ENCODE data around the gene SLC1A2. TPM values are rescaled to one million over a fixed set of nuclear protein-coding genes. Genes with fewer than 3 reads are reported as not detected.

Gene SLC1A2
- total and polyA plus RNA-seq, 2 of the 4 experiments (the other 2 are of a cell fraction) = 0.15 to 0.54 TPM

GRCh38 chr11:35246745-35247144 is 172.6 kb downstream of the SLC1A2 start:
- Histone ChIP-seq H2BK20ac (ENCODE audit: low read depth, low read length) (peak overlapping the region; percentile 64; the same call in 1 of the 2 replicates), H3K4ac (ENCODE audit: low read depth, low read length) (0 out of 2 replicates have a peak overlapping the region, but pooled peaks have one; percentile 12), H3K56ac (ENCODE audit: extremely low read depth, insufficient read depth, low read length) (no peak overlapping the region), H3K14ac (replicated peaks; ENCODE audit: low read depth, low read length) (peak overlapping the region; percentile 48; the same call in 1 of the 2 replicates), H4K8ac (ENCODE audit: low read depth in 2 of 2, low read length in 2 of 2) (peak overlapping the region in 1 of 2 experiments; percentile 60; a peak in 2 of 4 replicates), H4K91ac (ENCODE audit: insufficient read depth, low read depth, low read length) (0 out of 2 replicates have a peak overlapping the region, but pooled peaks have one; percentile 18), H3K36me3 (ENCODE audit: control insufficient read depth, insufficient read depth, low read length) (no peaks in the 10 kb centered on the region), H3K4me1 (ENCODE audit: control insufficient read depth, insufficient read depth, low read length) (peaks cover 2% of the 10 kb centered on the region; the same call in 1 of the 2 replicates), H3K9ac (ENCODE audit: low read depth, low read length) (no peak overlapping the region), H3K18ac (ENCODE audit: low read depth, low read length) (peak overlapping the region; percentile 58; the same call in 1 of the 2 replicates), H2BK15ac (ENCODE audit: low read depth, low read length) (peak overlapping the region; percentile 82), H3K79me1 (ENCODE audit: low read depth in 1 of 2, low read length in 2 of 2) (no peaks in the 10 kb centered on the region), H2AK5ac (ENCODE audit: low read depth, low read length) (no peak overlapping the region), H2AFZ (replicated peaks; ENCODE audit: low read length, poor library complexity) (no peak overlapping the region), H3K27me3 (ENCODE audit: control insufficient read depth, insufficient read depth, low read length) (no peaks in the 10 kb centered on the region), H3K4me2 (ENCODE audit: low read depth, low read length) (no peak overlapping the region), H3K9me1 (ENCODE audit: insufficient read depth, low read length) (peaks cover 2% of the 10 kb centered on the region; the same call in 1 of the 2 replicates), H2AK9ac (replicated peaks; ENCODE audit: low read depth, low read length, poor library complexity) (no peak overlapping the region), H2BK5ac (ENCODE audit: low read depth, low read length, poor library complexity, severe bottlenecking) (peak overlapping the region; percentile 25), H4K5ac (ENCODE audit: low read depth, low read length) (no peak overlapping the region), H3K4me3 (ENCODE audit: insufficient read depth, low read depth, low read length) (no peak overlapping the region), H4K20me1 (ENCODE audit: insufficient read depth, low read length) (no peaks in the 10 kb centered on the region), H3K23ac (ENCODE audit: low read depth, low read length) (no peak overlapping the region), H2BK120ac (ENCODE audit: low read depth, low read length) (peak overlapping the region; percentile 22; the same call in 1 of the 2 replicates), H3K27ac (ENCODE audit: insufficient read depth, low read length) (no peak overlapping the region), H3K9me3 (ENCODE audit: control insufficient read depth, insufficient read depth, low read length) (no peaks in the 10 kb centered on the region; the same call in 1 of the 2 replicates)
- DNase-seq (peak; percentile 62), ATAC-seq (ENCODE audit: low read depth) (no peak)
- in situ Hi-C loops (cut with MboI; ENCODE audit: low sequenced_read_pairs) = no loop called here
- ChIA-PET POLR2A (ENCODE audit: unreplicated experiment) (no interaction called here), CTCF (interaction anchor here (1.1 to 1.5 kb wide), 2 partner anchors 9 to 11 kb away, joined by 5 read pairs; no protein-coding TSS in a partner anchor)
- dilution Hi-C loops (cut with HindIII; ENCODE audit: low sequenced_read_pairs, unreplicated experiment) = no loop called here
- no TSS peak for BruUV-seq (replicated peaks)
- peak; percentile 31; the same call in 1 of the 2 replicates for TF ChIP-seq CEBPB (IDR thresholded peaks at IDR 0.05; ENCODE audit: low read depth, low read length)
- no peak for TF ChIP-seq POLR2A (IDR thresholded peaks at IDR 0.05; ENCODE audit: low read depth, low read length)
- TF ChIP-seq MAZ (IDR thresholded peaks at IDR 0.05; ENCODE audit: borderline replicate concordance, low read depth, low read length) = no peak
- no peak for TF ChIP-seq CTCF (conservative IDR thresholded peaks at IDR 0.05; ENCODE audit: low read depth, low read length)
- intact Hi-C loops (cut with micrococcal nuclease) = no loop called here
- WGBS, 2 experiments (ENCODE audit: extremely low coverage in 2 of 2, insufficient read length in 1 of 2) = no CpG with 5 or more reads among the region's 2 CpGs

All from IMR-90 (cell line).